Retinal pigment epithelial cell (primary cell): Measurements from ENCODE around the gene FBXO31.

ENCODE experiments used
- DNase-seq: peaks from one replicate; pipeline ENCODE4 v3.0.0-alpha.2; 2010; ENCODE audit warnings: low read depth
- H3K4me3 ChIP-seq: 2 replicates; pipeline ENCODE4 v1.5.1; 2011; ENCODE audit warnings: mild to moderate bottlenecking, low read length, control low read depth, moderate library complexity
- TF ChIP-seq, protein P1 (sequence below): conservative IDR thresholded peaks from 2 replicates; pipeline ENCODE4 v1.5.1; 2011; ENCODE audit warnings: low read depth, low read length, control low read depth, inconsistent platforms

Gene FBXO31

DNA sequence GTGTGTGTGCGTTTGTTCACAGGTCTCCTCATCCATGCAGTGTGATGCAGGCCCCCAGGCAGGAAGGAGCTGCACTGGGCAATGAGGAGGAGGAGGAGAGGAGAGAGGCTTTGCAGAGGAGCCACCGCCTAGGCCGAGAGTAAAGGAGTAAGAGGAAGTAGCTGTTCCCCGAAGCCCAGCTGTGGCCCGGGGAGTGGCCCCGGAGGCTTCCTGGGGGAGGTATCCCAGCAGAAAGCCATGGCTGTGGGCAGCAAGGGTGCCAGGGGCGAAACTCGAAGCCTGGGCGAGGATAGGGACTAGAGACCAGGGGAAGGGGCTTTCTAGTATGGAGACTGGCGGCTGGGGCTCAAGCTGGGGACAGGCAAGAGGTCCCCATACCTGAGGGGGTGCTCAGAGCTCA lies 78.6 kb downstream of the FBXO31 start:
- TF ChIP-seq, protein P1, sequence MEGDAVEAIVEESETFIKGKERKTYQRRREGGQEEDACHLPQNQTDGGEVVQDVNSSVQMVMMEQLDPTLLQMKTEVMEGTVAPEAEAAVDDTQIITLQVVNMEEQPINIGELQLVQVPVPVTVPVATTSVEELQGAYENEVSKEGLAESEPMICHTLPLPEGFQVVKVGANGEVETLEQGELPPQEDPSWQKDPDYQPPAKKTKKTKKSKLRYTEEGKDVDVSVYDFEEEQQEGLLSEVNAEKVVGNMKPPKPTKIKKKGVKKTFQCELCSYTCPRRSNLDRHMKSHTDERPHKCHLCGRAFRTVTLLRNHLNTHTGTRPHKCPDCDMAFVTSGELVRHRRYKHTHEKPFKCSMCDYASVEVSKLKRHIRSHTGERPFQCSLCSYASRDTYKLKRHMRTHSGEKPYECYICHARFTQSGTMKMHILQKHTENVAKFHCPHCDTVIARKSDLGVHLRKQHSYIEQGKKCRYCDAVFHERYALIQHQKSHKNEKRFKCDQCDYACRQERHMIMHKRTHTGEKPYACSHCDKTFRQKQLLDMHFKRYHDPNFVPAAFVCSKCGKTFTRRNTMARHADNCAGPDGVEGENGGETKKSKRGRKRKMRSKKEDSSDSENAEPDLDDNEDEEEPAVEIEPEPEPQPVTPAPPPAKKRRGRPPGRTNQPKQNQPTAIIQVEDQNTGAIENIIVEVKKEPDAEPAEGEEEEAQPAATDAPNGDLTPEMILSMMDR: no peak
- H3K4me3 ChIP-seq: no peak overlapping the region
- DNase-seq: no peak

GRCh38 chr16:87303962-87304521 lies 79.5 kb downstream of the FBXO31 start:
- no peak overlapping the region for H3K4me3 ChIP-seq
- TF ChIP-seq, protein P1: no peak
- no peak for DNase-seq

GRCh38 chr16:87303431-87303930 lies 80.1 kb downstream of the FBXO31 start:
- TF ChIP-seq, protein P1: no peak
- DNase-seq: no peak
- no peak overlapping the region for H3K4me3 ChIP-seq

GRCh38 chr16:87298857-87299465 lies 84.6 kb downstream of the FBXO31 start:
- DNase-seq: no peak
- no peak overlapping the region for H3K4me3 ChIP-seq
- TF ChIP-seq, protein P1: no peak

- DNase-seq: no peak
- TF ChIP-seq, protein P1: peak; percentile 68
- H3K4me3 ChIP-seq: no peak overlapping the region
These were observed 85.5 kb downstream of the FBXO31 start for GRCh38 chr16:87297918-87298631.

- H3K4me3 ChIP-seq: no peak overlapping the region
- DNase-seq: no peak
- TF ChIP-seq, protein P1: no peak
These were observed 86.2 kb downstream of the FBXO31 start for GRCh38 chr16:87297407-87297806.
